HFFc6 (cell line): Measurements from ENCODE around the gene NLRC3. TPM values are rescaled to one million over a fixed set of nuclear protein-coding genes. Genes with fewer than 3 reads are reported as not detected.

Experiments used
- DNase-seq: peaks from one replicate; pipeline ENCODE4 v3.0.0-alpha.2; 2018
- H3K27ac Mint-ChIP-seq: 2 replicates; pipeline ENCODE4 v1.8.0; 2020; ENCODE audit warnings: mild to moderate bottlenecking, mixed read lengths
- H3K27me3 Mint-ChIP-seq: 2 replicates; pipeline ENCODE4 v1.8.0; 2021; ENCODE audit warnings: mild to moderate bottlenecking, moderate library complexity, mixed read lengths; ENCODE audit not compliant: insufficient read depth
- H3K36me3 Mint-ChIP-seq: 2 replicates; pipeline ENCODE4 v1.8.0; 2021; ENCODE audit warnings: low read depth, mixed read lengths
- H3K4me1 Mint-ChIP-seq: 2 replicates; pipeline ENCODE4 v1.8.0; 2020; ENCODE audit warnings: low read depth, mixed read lengths
- H3K4me3 Mint-ChIP-seq: 2 replicates; pipeline ENCODE4 v1.8.0; 2020; ENCODE audit warnings: mild to moderate bottlenecking, moderate library complexity, mixed read lengths
- H3K9me3 Mint-ChIP-seq: 2 replicates; pipeline ENCODE4 v1.8.0; 2020; ENCODE audit warnings: mild to moderate bottlenecking, mixed read lengths
- total RNA-seq, 6 experiments: library from RNA; stranded (reverse); fragmentation: NEBNext Ultra II Directional; extraction: Animal tissue kit (Norgen Biotek cat#: 25700); gene quantifications; 2 replicates in 1 of 6; 3 replicates in 5 of 6; pipeline ENCODE4 v1.2.3, GENCODE V29; 2021
- TF ChIP-seq, protein P1 (sequence below): fragments of 200-600 bp; sonication (generic); IDR thresholded peaks from 2 replicates; pipeline ENCODE4 v1.5.0; 2021; ENCODE audit warnings: antibody characterized with exemption, mild to moderate bottlenecking

Gene NLRC3
- total RNA-seq, 6 experiments from 2014 or later = not detected

DNA sequence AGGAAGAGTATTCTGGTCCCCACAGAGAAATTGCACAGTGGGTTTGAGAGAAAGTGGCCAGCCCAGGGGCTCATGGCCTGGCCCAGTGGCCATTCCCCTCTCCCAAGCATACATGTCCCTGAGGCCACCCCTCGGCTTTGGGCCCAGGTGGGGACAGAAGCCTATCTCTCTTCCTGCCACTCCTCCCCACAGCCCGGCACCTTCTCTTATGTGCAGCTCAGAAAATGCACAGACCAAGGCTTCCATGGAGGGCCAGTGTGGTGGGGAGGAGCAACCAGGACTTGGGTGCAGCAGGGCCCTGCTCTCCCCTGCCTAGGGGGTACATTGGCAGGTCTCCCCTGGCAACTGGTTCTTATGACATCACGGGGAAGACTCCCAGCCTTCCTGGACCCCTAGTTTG lies 82.0 kb downstream of the NLRC3 start, which contains the start of gene C16orf90:
Gene C16orf90 (minus strand): TSS at position 314 of the 400 bp plus-strand sequence. CDS start 68 bp downstream, at position 246.
- H3K27ac Mint-ChIP-seq = no peak within 1 kb of the TSS

DNA sequence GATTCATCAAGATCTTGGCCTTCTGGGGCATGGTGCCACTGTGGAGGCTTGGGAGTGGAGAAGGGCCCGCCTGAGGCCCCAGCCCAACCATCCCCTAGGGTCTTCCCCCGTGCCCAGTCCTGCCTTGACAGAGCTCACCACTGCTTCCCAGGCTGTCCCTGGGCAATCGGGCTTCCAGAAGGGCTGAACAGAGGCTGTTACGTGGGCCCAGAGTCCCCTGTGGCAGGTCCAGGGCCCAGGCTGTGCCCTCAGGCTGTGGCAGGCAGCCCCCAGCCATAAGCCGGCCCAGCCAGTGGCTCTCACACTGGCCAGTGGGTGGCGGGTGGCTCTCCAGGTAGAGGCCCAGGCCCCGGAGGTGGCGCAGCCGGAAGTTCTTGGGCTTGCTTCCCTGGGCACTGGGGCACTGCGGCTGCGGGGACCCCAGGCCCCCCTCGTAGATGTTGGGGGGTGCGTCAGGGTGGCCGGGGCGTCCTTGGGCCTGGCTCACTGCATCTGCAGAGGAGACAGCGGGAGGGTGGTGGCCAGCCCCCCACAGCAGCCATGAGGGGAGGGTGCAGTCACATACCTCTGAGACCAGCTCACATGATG lies 82.7 kb downstream of the NLRC3 start:
- Mint-ChIP-seq H3K4me3 (no peak overlapping the region), H3K27me3 (peaks cover 4% of the 10 kb centered on the region; the same call in 1 of the 2 replicates), H3K27ac (no peak overlapping the region), H3K4me1 (no peaks in the 10 kb centered on the region; the same call in 1 of the 2 replicates), H3K36me3 (no peaks in the 10 kb centered on the region), H3K9me3 (no peaks in the 10 kb centered on the region)
- no peak for DNase-seq
- TF ChIP-seq, protein P1, sequence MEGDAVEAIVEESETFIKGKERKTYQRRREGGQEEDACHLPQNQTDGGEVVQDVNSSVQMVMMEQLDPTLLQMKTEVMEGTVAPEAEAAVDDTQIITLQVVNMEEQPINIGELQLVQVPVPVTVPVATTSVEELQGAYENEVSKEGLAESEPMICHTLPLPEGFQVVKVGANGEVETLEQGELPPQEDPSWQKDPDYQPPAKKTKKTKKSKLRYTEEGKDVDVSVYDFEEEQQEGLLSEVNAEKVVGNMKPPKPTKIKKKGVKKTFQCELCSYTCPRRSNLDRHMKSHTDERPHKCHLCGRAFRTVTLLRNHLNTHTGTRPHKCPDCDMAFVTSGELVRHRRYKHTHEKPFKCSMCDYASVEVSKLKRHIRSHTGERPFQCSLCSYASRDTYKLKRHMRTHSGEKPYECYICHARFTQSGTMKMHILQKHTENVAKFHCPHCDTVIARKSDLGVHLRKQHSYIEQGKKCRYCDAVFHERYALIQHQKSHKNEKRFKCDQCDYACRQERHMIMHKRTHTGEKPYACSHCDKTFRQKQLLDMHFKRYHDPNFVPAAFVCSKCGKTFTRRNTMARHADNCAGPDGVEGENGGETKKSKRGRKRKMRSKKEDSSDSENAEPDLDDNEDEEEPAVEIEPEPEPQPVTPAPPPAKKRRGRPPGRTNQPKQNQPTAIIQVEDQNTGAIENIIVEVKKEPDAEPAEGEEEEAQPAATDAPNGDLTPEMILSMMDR = no peak

More for the DNA sequence above, 82.0 kb downstream of the NLRC3 start, which contains the start of gene C16orf90:
- Mint-ChIP-seq H3K4me1 (no peaks in the 10 kb centered on the region; the same call in 1 of the 2 replicates), H3K27me3 (peaks cover 9% of the 10 kb centered on the region; the same call in 1 of the 2 replicates), H3K36me3 (no peaks in the 10 kb centered on the region), H3K4me3 (no peak within 1 kb of the TSS), H3K9me3 (no peaks in the 10 kb centered on the region)
- TF ChIP-seq, protein P1 = no peak
- DNase-seq = no peak

DNA sequence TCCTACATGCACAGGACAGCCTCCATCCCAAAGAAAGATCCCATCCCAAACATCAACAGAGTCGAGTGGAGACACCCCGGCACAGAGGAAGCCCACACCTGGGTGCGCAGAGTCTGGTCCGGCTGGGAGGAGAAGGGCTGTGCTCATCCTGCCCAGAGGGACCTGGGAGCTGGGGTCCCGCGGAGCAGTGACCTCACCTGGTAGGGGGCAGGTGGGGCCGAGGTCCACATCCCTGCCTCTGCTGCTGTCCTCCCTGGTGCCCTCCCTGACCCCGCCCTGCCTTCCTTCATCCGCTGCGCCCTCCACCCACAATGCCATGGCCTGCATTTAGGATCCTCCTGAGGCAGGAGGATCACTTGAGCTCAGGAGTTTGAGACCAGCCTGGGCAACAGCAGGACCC lies 84.8 kb downstream of the NLRC3 start:
- Mint-ChIP-seq H3K27me3 (peaks cover 4% of the 10 kb centered on the region; the same call in 1 of the 2 replicates), H3K4me1 (no peaks in the 10 kb centered on the region; the same call in 1 of the 2 replicates), H3K9me3 (no peaks in the 10 kb centered on the region), H3K36me3 (no peaks in the 10 kb centered on the region), H3K4me3 (no peak overlapping the region), H3K27ac (no peak overlapping the region)
- DNase-seq = no peak
- TF ChIP-seq, protein P1 = no peak

DNA sequence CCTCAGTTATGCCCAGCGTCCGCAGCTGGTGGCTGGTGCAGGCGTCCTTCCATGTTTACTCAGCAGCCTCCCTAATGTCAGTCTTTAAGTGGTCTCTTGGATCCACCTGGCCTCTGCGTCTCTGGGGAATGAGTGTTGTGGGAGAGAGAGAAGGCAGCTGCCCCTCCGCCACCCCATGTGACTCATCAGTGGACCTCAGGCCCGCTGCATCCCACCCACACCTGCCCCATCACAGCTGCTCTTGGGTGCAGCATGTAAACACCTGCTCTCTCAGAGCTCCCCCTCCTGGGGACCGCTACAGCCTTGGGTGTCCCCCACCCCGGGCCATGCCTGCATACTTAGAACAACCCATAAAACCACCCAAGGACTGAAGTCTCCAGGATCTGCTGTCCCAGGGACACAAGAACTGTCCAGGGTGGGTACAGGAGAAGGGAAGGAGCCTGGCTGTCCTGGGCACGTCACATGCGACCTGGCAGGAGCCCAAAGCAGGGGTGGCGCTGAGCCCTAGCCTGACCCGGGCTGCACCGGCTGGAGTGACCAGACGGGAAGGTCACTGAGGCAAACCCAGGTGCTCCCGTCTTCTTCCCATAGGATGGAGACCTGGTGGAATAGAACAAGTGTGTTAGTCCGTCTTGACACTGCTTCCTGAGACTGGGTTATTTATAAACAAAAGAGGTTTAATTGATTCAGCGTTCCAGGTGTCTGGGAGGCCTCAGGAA lies 86.1 kb downstream of the NLRC3 start:
- TF ChIP-seq, protein P1 = no peak; the same call in 1 of the 2 replicates
- DNase-seq = no peak
- H3K9me3 Mint-ChIP-seq = no peaks in the 10 kb centered on the region
- H3K4me3 Mint-ChIP-seq = no peak overlapping the region
- H3K27ac Mint-ChIP-seq = no peak overlapping the region
- no peaks in the 10 kb centered on the region; the same call in 1 of the 2 replicates for H3K36me3 Mint-ChIP-seq
- H3K4me1 Mint-ChIP-seq = no peaks in the 10 kb centered on the region; the same call in 1 of the 2 replicates
- peaks cover 4% of the 10 kb centered on the region; the same call in 1 of the 2 replicates for H3K27me3 Mint-ChIP-seq

Other genes starting within 250 kb of the NLRC3 start
- gene OR2C1, start 221.5 kb downstream of the NLRC3 start, total RNA-seq = not detected
- gene ZSCAN32, start 176.4 kb downstream of the NLRC3 start, total RNA-seq = 10 to 100 TPM in 3 of 6 experiments, 1 to 10 TPM in 3; 8.3 to 11.1 (median 10.3) TPM
- 10 to 100 TPM in 3 of 6 experiments, 1 to 10 TPM in 3; 8.6 to 10.7 (median 10.1) TPM for gene ZNF174, start 176.2 kb downstream of the NLRC3 start, total RNA-seq
- 1 to 10 TPM; 1.6 to 2.3 (median 1.8) TPM for gene ZNF597, start 133.9 kb downstream of the NLRC3 start, total RNA-seq
- gene NAA60, start 133.7 kb downstream of the NLRC3 start, total RNA-seq = 10 to 100 TPM; 30.7 to 44.6 (median 34.6) TPM
- not detected for gene C16orf90, start 81.9 kb downstream of the NLRC3 start, total RNA-seq
- 10 to 100 TPM; 22.8 to 28.5 (median 25.8) TPM for gene CLUAP1, start 76.4 kb downstream of the NLRC3 start, total RNA-seq
- gene SLX4, start 34.2 kb upstream of the NLRC3 start, total RNA-seq = 1 to 10 TPM; 6.8 to 8.2 (median 7.2) TPM
- gene DNASE1, start 77.3 kb upstream of the NLRC3 start, total RNA-seq = 1 to 10 TPM; 7.5 to 9.9 (median 8.0) TPM
- gene TRAP1, start 140.1 kb upstream of the NLRC3 start, total RNA-seq = 100 to 1,000 TPM in 4 of 6 experiments, 10 to 100 TPM in 2; 97.6 to 118 (median 103) TPM